K562 (cell line): ENCODE results near the gene PPIL1. TPM values are rescaled to one million over a fixed set of nuclear protein-coding genes. Genes with fewer than 3 reads are reported as not detected.

Experiments used
- ATAC-seq: fragments of 200-7000 bp; cut with Tn5 transposase; 3 replicates; pipeline ENCODE4 v1.9.1; 2020; ENCODE audit warnings: moderate library complexity
- BruUV-seq: library from RNA; stranded (reverse); fragments of 400-500 nt; replicated peaks from 2 replicates; lab custom pipeline; 2021; lab: Mats Ljungman, UMichigan
- CTCF ChIA-PET: fragments of 300-600 bp; formaldehyde crosslinking; extraction: SDS; loops from one replicate; lab custom pipeline; 2021; ENCODE audit warnings: low intra/inter-chr PET ratio; lab: Yijun Ruan, JAX
- POLR2A ChIA-PET: fragments of 300-600, 350-650 bp; sonication (Branson Sonifier 250); formaldehyde crosslinking; extraction: SDS; loops from one replicate; lab custom pipeline; 2021; ENCODE audit warnings: antibody characterized with exemption, inconsistent platforms; lab: Yijun Ruan, JAX
- DNase-seq, 4 experiments: peaks; one replicate each; pipeline versions ENCODE4 v3.0.0 to v3.0.0-alpha.2; 2011 to 2018; ENCODE audit warnings: low spot score in 3 of 4, mixed read lengths in 3 of 4; ENCODE audit errors: extremely low read depth in 1 of 4
- FAIRE-seq: peaks from 2 replicates; lab custom pipeline; 2011; peaks lifted over from hg19 to GRCh38; lab: Jason Lieb, UNC
- H2AFZ ChIP-seq: 2 replicates; pipeline ENCODE4 v1.6.0; 2011; ENCODE audit warnings: low read depth, low read length, control low read depth, inconsistent platforms
- H3K27ac ChIP-seq: fragments of 200-600 bp; 3 replicates; pipeline ENCODE4 v1.8.0; 2011; ENCODE audit warnings: low read depth, mild to moderate bottlenecking, control low read depth, inconsistent platforms, low read length, moderate library complexity, mixed read lengths; ENCODE audit errors: extremely low read depth
- H3K27me3 ChIP-seq, 2 experiments: fragments of 300-600 bp in 1 of 2; 2 replicates in 1 of 2; 3 replicates in 1 of 2; pipeline versions ENCODE4 v1.6.0 to v1.8.0; 2011; ENCODE audit warnings: inconsistent platforms in 2 of 2, low read length in 2 of 2, mild to moderate bottlenecking in 1 of 2, mixed read lengths in 1 of 2, moderate library complexity in 1 of 2; ENCODE audit not compliant: control insufficient read depth in 2 of 2, insufficient read depth in 2 of 2
- H3K36me3 ChIP-seq: fragments of 300-600 bp; 3 replicates; pipeline ENCODE4 v1.8.0; 2011; ENCODE audit warnings: mild to moderate bottlenecking, low read length, inconsistent platforms; ENCODE audit not compliant: control insufficient read depth, insufficient read depth
- H3K4me1 ChIP-seq, 2 experiments: fragments of 200-600 bp in 1 of 2; replicated peaks in 1 of 2; 2 replicates in 1 of 2; 3 replicates in 1 of 2; pipeline versions ENCODE4 v1.5.1 to v1.8.0; 2011; ENCODE audit warnings: inconsistent platforms in 2 of 2, low read length in 2 of 2, mild to moderate bottlenecking in 1 of 2, mixed read lengths in 1 of 2, moderate library complexity in 1 of 2; ENCODE audit not compliant: control insufficient read depth in 2 of 2, insufficient read depth in 2 of 2
- H3K4me2 ChIP-seq: 2 replicates; pipeline ENCODE4 v1.6.1; 2011; ENCODE audit warnings: low read length, control low read depth, inconsistent platforms, mixed read lengths; ENCODE audit not compliant: insufficient read depth
- H3K4me3 ChIP-seq: fragments of 200-600 bp; sonication (generic), shearing (Covaris generic); 2 replicates; pipeline ENCODE4 v1.5.1; 2016; ENCODE audit warnings: control low read depth, inconsistent platforms
- H3K79me2 ChIP-seq: fragments of 200-600 bp; 3 replicates; pipeline ENCODE4 v1.8.0; 2011; ENCODE audit warnings: low read length, inconsistent platforms; ENCODE audit not compliant: control insufficient read depth, insufficient read depth
- H3K9ac ChIP-seq, 2 experiments: 2 replicates each; pipeline versions ENCODE4 v1.6.0 to v1.6.1; 2011; ENCODE audit warnings: low read depth in 2 of 2, low read length in 2 of 2, control low read depth in 1 of 2, inconsistent platforms in 1 of 2, mild to moderate bottlenecking in 1 of 2, mixed read lengths in 1 of 2; ENCODE audit not compliant: insufficient read depth in 1 of 2
- H3K9me1 ChIP-seq: one replicate; pipeline ENCODE4 v1.6.0; 2011; ENCODE audit warnings: inconsistent platforms, mild to moderate bottlenecking, low read length, moderate library complexity; ENCODE audit not compliant: control insufficient read depth, insufficient read depth
- H3K9me3 ChIP-seq: replicated peaks from 2 replicates; pipeline ENCODE4 v1.5.1; 2011; ENCODE audit warnings: low read depth, low read length, inconsistent platforms; ENCODE audit not compliant: control insufficient read depth, insufficient read depth
- H4K20me1 ChIP-seq: replicated peaks from 2 replicates; pipeline ENCODE4 v1.6.1; 2011; ENCODE audit warnings: low read length, inconsistent platforms, mixed read lengths; ENCODE audit not compliant: control insufficient read depth, insufficient read depth
- LCOR ChIP-seq: sonication (generic); formaldehyde crosslinking; IDR thresholded peaks from 2 replicates; pipeline ENCODE4 v1.8.0; 2022; ENCODE audit warnings: mild to moderate bottlenecking, missing genetic modification reagents
- POLR2G ChIP-seq: fragments of 200-400 bp; formaldehyde crosslinking; IDR thresholded peaks from 2 replicates; pipeline ENCODE4 v1.6.1; 2017; ENCODE audit warnings: low read depth, mild to moderate bottlenecking, antibody characterized with exemption, low read length, moderate library complexity
- SMARCA5 ChIP-seq: fragments of 450-650 bp; IDR thresholded peaks from 2 replicates; pipeline ENCODE4 v1.6.1; 2016
- WGBS: fragments of 100-300 bp; shearing (Covaris generic); methylation state at CpG from one replicate; pipeline ENCODE4 v1.1.6; 2016; ENCODE audit warnings: low coverage, mixed read lengths; ENCODE audit not compliant: insufficient coverage; ENCODE audit errors: missing lambda C conversion rate; 5-methylcytosine and 5-hydroxymethylcytosine counted together
- in situ Hi-C: fragments of 300-500 bp; cut with MboI; formaldehyde crosslinking; loops from 4 replicates; pipeline ENCODE4 v1.15.0; 2018; ENCODE audit warnings: inconsistent platforms, mixed read lengths
- intact Hi-C: fragments of 100-400 bp; cut with micrococcal nuclease; formaldehyde crosslinking; loops from 2 replicates; pipeline ENCODE4 v1.14.2; 2022
- polyA plus RNA-seq, 8 experiments: library from polyadenylated mRNA; depleted of rRNA in 4 of 8; stranded (reverse) in 5 of 8; unstranded in 3 of 8; fragments of >200 nt; fragmentation: Nextera tagmentation in 2 of 8; fragmentation: Illumina TruSeq in 1 of 8; extraction: Ambion mirVana in 2 of 8; extraction: Trizol in 1 of 8; gene quantifications; 2 replicates each; pipeline versions ENCODE4 v1.2.1 to v1.2.3, GENCODE V29; 2011 to 2014; ENCODE audit warnings: inconsistent platforms in 1 of 8, missing spikeins in 1 of 8
- total RNA-seq, 7 experiments: library from RNA; depleted of rRNA in 6 of 7; stranded (reverse); fragments of >200 nt in 6 of 7; fragmentation: Illumina TruSeq in 2 of 7; extraction: Trizol in 2 of 7; gene quantifications; 2 replicates each; pipeline versions ENCODE4 v1.2.1 to v1.2.3, GENCODE V29; 2011 to 2021; ENCODE audit warnings: low replicate concordance in 1 of 7
- TF ChIP-seq, protein P1 (sequence below): fragments of 250-450 bp; sonication (Bioruptor Pico); IDR thresholded peaks from 2 replicates; pipeline ENCODE4 v1.8.0; 2022; ENCODE audit warnings: inconsistent platforms, mild to moderate bottlenecking, moderate library complexity, borderline replicate concordance
- TF ChIP-seq, protein P2 (sequence below): fragments of 200-800 bp; sonication (Bioruptor generic); IDR thresholded peaks from 2 replicates; pipeline ENCODE4 v1.6.1; 2017; ENCODE audit warnings: missing genetic modification characterization, missing compliant biosample characterization
- TF ChIP-seq, protein P3 (sequence below): sonication (generic); formaldehyde crosslinking; IDR thresholded peaks from 2 replicates; pipeline ENCODE4 v1.8.0; 2022; ENCODE audit warnings: mild to moderate bottlenecking, missing genetic modification reagents, borderline replicate concordance
- TF ChIP-seq, protein P4 (sequence below), 2 experiments: fragments of 450-650 bp; IDR thresholded peaks; 2 replicates each; pipeline ENCODE4 v1.6.1; 2016

Gene PPIL1
- total and polyA plus RNA-seq, 9 of the 15 experiments (the other 6 are each of a cell fraction or from before 2014, with no cell fraction given): 65.8 to 205 (median 130) TPM

DNA sequence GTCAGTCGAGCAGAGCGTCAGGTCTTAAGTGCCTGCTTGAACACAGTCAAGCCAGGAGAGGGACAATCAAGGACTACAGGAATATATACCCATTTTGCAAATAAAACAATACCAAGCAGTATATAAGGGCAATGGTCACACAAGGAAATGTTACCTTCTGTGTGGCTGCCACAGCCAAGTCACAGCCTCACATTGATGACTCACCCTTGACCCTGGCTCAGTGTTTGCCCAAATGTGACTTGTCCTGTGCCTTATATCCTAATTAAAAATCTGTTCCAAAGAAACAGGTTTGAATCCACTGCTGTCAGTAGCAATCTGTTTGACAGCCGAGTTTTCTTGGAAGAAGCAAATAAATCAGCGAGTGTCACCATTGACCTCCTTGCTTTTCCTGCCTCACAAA, 45.4 kb upstream of the PPIL1 start (continued):
- TF ChIP-seq, protein P1, sequence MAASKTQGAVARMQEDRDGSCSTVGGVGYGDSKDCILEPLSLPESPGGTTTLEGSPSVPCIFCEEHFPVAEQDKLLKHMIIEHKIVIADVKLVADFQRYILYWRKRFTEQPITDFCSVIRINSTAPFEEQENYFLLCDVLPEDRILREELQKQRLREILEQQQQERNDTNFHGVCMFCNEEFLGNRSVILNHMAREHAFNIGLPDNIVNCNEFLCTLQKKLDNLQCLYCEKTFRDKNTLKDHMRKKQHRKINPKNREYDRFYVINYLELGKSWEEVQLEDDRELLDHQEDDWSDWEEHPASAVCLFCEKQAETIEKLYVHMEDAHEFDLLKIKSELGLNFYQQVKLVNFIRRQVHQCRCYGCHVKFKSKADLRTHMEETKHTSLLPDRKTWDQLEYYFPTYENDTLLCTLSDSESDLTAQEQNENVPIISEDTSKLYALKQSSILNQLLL (CRISPR knock-in tag): no peak

DNA sequence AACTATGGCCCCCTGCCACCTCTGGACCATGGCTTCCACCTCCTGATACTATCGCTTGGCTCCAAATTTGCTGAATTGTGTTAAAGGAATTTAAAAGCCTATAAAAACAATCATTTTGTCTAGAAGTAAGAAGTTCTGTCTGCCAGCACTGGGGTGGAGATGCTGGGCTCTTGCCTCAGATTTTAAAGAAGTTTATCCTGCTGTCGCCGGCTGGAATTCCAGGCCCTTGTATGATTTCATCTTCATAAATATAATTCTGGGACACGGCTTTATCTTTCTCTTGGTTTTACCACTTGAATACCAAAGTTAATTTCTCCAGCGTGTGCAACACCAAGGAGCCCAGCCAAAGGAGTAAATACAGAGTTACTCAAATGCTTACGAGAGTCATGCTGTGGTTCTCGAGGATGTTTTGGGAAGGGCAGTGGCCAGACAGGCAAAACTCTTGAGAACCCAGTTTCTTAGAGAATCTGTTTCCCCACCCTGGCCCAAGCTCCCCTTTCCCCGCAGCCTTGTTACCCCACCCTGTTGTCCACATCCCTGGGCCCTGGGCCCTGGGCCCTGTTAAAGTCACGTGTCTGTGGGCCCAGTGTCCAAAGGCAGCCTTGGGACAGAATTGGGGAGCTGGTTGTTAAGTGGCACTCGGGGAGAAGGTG, 43.1 kb upstream of the PPIL1 start:
- WGBS: 93% methylated on average over 10 of the region's 10 CpGs
- H3K9me1 ChIP-seq: no peaks in the 10 kb centered on the region
- H2AFZ ChIP-seq: no peak overlapping the region
- FAIRE-seq: no peak
- peaks cover 91% of the 10 kb centered on the region for H3K36me3 ChIP-seq
- H3K79me2 ChIP-seq: no peaks in the 10 kb centered on the region
- no peaks in the 10 kb centered on the region for H3K27me3 ChIP-seq
- H3K4me1 ChIP-seq: no peaks in the 10 kb centered on the region
- H3K9ac ChIP-seq: no peak overlapping the region
- H4K20me1 ChIP-seq: no peaks in the 10 kb centered on the region
- no TSS peak for BruUV-seq
- no peak for TF ChIP-seq LCOR (CRISPR knock-in tag)
- TF ChIP-seq, protein P2, sequence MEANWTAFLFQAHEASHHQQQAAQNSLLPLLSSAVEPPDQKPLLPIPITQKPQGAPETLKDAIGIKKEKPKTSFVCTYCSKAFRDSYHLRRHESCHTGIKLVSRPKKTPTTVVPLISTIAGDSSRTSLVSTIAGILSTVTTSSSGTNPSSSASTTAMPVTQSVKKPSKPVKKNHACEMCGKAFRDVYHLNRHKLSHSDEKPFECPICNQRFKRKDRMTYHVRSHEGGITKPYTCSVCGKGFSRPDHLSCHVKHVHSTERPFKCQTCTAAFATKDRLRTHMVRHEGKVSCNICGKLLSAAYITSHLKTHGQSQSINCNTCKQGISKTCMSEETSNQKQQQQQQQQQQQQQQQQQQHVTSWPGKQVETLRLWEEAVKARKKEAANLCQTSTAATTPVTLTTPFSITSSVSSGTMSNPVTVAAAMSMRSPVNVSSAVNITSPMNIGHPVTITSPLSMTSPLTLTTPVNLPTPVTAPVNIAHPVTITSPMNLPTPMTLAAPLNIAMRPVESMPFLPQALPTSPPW: no peak
- no peak for TF ChIP-seq SMARCA5
- TF ChIP-seq POLR2G: 0 out of 2 replicates have a peak, but pooled peaks have one; percentile 32
- TF ChIP-seq, protein P3, sequence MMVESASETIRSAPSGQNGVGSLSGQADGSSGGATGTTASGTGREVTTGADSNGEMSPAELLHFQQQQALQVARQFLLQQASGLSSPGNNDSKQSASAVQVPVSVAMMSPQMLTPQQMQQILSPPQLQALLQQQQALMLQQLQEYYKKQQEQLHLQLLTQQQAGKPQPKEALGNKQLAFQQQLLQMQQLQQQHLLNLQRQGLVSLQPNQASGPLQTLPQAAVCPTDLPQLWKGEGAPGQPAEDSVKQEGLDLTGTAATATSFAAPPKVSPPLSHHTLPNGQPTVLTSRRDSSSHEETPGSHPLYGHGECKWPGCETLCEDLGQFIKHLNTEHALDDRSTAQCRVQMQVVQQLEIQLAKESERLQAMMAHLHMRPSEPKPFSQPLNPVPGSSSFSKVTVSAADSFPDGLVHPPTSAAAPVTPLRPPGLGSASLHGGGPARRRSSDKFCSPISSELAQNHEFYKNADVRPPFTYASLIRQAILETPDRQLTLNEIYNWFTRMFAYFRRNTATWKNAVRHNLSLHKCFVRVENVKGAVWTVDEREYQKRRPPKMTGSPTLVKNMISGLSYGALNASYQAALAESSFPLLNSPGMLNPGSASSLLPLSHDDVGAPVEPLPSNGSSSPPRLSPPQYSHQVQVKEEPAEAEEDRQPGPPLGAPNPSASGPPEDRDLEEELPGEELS (CRISPR knock-in tag): 0 out of 2 replicates have a peak, but pooled peaks have one; percentile 30
- TF ChIP-seq, protein P4, sequence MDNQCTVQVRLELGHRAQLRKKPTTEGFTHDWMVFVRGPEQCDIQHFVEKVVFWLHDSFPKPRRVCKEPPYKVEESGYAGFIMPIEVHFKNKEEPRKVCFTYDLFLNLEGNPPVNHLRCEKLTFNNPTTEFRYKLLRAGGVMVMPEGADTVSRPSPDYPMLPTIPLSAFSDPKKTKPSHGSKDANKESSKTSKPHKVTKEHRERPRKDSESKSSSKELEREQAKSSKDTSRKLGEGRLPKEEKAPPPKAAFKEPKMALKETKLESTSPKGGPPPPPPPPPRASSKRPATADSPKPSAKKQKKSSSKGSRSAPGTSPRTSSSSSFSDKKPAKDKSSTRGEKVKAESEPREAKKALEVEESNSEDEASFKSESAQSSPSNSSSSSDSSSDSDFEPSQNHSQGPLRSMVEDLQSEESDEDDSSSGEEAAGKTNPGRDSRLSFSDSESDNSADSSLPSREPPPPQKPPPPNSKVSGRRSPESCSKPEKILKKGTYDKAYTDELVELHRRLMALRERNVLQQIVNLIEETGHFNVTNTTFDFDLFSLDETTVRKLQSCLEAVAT (IDR thresholded peaks at IDR 0.05): no peak
- ChIA-PET POLR2A (interaction anchor here (0.7 to 2.0 kb wide), 2 partner anchors 10 to 12 kb away, joined by 3 to 8 read pairs; no protein-coding TSS in a partner anchor), CTCF (no interaction called here)
- no peak overlapping the region for H3K4me3 ChIP-seq
- in situ Hi-C loops: no loop called here
- H3K9me3 ChIP-seq: no peaks in the 10 kb centered on the region
- no peak overlapping the region for H3K4me2 ChIP-seq
- no peak overlapping the region for H3K27ac ChIP-seq
- intact Hi-C loops: loop anchor here (10.0 kb wide), 1 partner anchor 97 kb away; no protein-coding TSS in a partner anchor
- no peak for ATAC-seq
- DNase-seq: no peak
